ENCODE data around the gene PIP5K1B.

PIP5K1B gene

GRCh38 chr9:68852941-68853340 is 147.9 kb downstream of the PIP5K1B start:
- Histone ChIP-seq H3K27ac (ENCODE audit: low read depth, low read length) (no peak overlapping the region), H3K27me3 (ENCODE audit: insufficient read depth, low read length) (peaks cover 20% of the 10 kb centered on the region), H3K36me3 (ENCODE audit: insufficient read depth, low read length) (no peaks in the 10 kb centered on the region), H3K4me1 (ENCODE audit: control insufficient read depth, insufficient read depth, low read length, unreplicated experiment) (no peaks in the 10 kb centered on the region), H3K79me2 (ENCODE audit: control insufficient read depth, insufficient read depth, low read length, unreplicated experiment) (no peaks in the 10 kb centered on the region), H2AFZ (ENCODE audit: low read length, unreplicated experiment) (no peak overlapping the region), H3K4me3 (ENCODE audit: low read depth, low read length) (no peak overlapping the region)

- Histone ChIP-seq H2AFZ (ENCODE audit: low read length, unreplicated experiment) (no peak overlapping the region), H3K4me3 (ENCODE audit: low read depth, low read length) (no peak overlapping the region), H3K4me1 (ENCODE audit: control insufficient read depth, insufficient read depth, low read length, unreplicated experiment) (no peaks in the 10 kb centered on the region), H3K79me2 (ENCODE audit: control insufficient read depth, insufficient read depth, low read length, unreplicated experiment) (no peaks in the 10 kb centered on the region), H3K27ac (ENCODE audit: low read depth, low read length) (no peak overlapping the region), H3K27me3 (ENCODE audit: insufficient read depth, low read length) (peaks cover 57% of the 10 kb centered on the region), H3K36me3 (ENCODE audit: insufficient read depth, low read length) (no peaks in the 10 kb centered on the region)
Observed at GRCh38 chr9:68859347-68859746, 154.3 kb downstream of the PIP5K1B start.

GRCh38 chr9:68860419-68860818 is 155.4 kb downstream of the PIP5K1B start:
- Histone ChIP-seq H3K4me3 (ENCODE audit: low read depth, low read length) (no peak overlapping the region), H3K27ac (ENCODE audit: low read depth, low read length) (no peak overlapping the region), H3K4me1 (ENCODE audit: control insufficient read depth, insufficient read depth, low read length, unreplicated experiment) (no peaks in the 10 kb centered on the region), H3K36me3 (ENCODE audit: insufficient read depth, low read length) (no peaks in the 10 kb centered on the region), H3K79me2 (ENCODE audit: control insufficient read depth, insufficient read depth, low read length, unreplicated experiment) (no peaks in the 10 kb centered on the region), H3K27me3 (ENCODE audit: insufficient read depth, low read length) (peaks cover 50% of the 10 kb centered on the region), H2AFZ (ENCODE audit: low read length, unreplicated experiment) (no peak overlapping the region)

GRCh38 chr9:68861436-68861835 is 156.4 kb downstream of the PIP5K1B start:
- Histone ChIP-seq H3K4me1 (ENCODE audit: control insufficient read depth, insufficient read depth, low read length, unreplicated experiment) (no peaks in the 10 kb centered on the region), H3K4me3 (ENCODE audit: low read depth, low read length) (no peak overlapping the region), H2AFZ (ENCODE audit: low read length, unreplicated experiment) (no peak overlapping the region), H3K36me3 (ENCODE audit: insufficient read depth, low read length) (no peaks in the 10 kb centered on the region), H3K79me2 (ENCODE audit: control insufficient read depth, insufficient read depth, low read length, unreplicated experiment) (no peaks in the 10 kb centered on the region), H3K27ac (ENCODE audit: low read depth, low read length) (no peak overlapping the region), H3K27me3 (ENCODE audit: insufficient read depth, low read length) (peaks cover 44% of the 10 kb centered on the region)

- Histone ChIP-seq H3K27me3 (ENCODE audit: insufficient read depth, low read length) (peaks cover 50% of the 10 kb centered on the region), H3K4me3 (ENCODE audit: low read depth, low read length) (no peak overlapping the region), H3K79me2 (ENCODE audit: control insufficient read depth, insufficient read depth, low read length, unreplicated experiment) (no peaks in the 10 kb centered on the region), H3K4me1 (ENCODE audit: control insufficient read depth, insufficient read depth, low read length, unreplicated experiment) (no peaks in the 10 kb centered on the region), H3K27ac (ENCODE audit: low read depth, low read length) (no peak overlapping the region), H3K36me3 (ENCODE audit: insufficient read depth, low read length) (no peaks in the 10 kb centered on the region), H2AFZ (ENCODE audit: low read length, unreplicated experiment) (no peak overlapping the region)
Observed at GRCh38 chr9:68867066-68867465, 162.0 kb downstream of the PIP5K1B start.

- H3K36me3 ChIP-seq (ENCODE audit: insufficient read depth, low read length) = no peaks in the 10 kb centered on the region
- no peaks in the 10 kb centered on the region for H3K79me2 ChIP-seq (ENCODE audit: control insufficient read depth, insufficient read depth, low read length, unreplicated experiment)
- H3K4me1 ChIP-seq (ENCODE audit: control insufficient read depth, insufficient read depth, low read length, unreplicated experiment) = no peaks in the 10 kb centered on the region
- H3K27ac ChIP-seq (ENCODE audit: low read depth, low read length) = no peak overlapping the region
- H3K27me3 ChIP-seq (ENCODE audit: insufficient read depth, low read length) = peaks cover 60% of the 10 kb centered on the region
- no peak overlapping the region for H3K4me3 ChIP-seq (ENCODE audit: low read depth, low read length)
- H2AFZ ChIP-seq (ENCODE audit: low read length, unreplicated experiment) = no peak overlapping the region
Observed at GRCh38 chr9:68869022-68869421, 164.0 kb downstream of the PIP5K1B start.

GRCh38 chr9:68870086-68870485 is 165.0 kb downstream of the PIP5K1B start:
- peaks cover 60% of the 10 kb centered on the region for H3K27me3 ChIP-seq (ENCODE audit: insufficient read depth, low read length)
- no peaks in the 10 kb centered on the region for H3K36me3 ChIP-seq (ENCODE audit: insufficient read depth, low read length)
- no peak overlapping the region for H3K27ac ChIP-seq (ENCODE audit: low read depth, low read length)
- H3K4me3 ChIP-seq (ENCODE audit: low read depth, low read length) = no peak overlapping the region
- no peaks in the 10 kb centered on the region for H3K4me1 ChIP-seq (ENCODE audit: control insufficient read depth, insufficient read depth, low read length, unreplicated experiment)
- no peaks in the 10 kb centered on the region for H3K79me2 ChIP-seq (ENCODE audit: control insufficient read depth, insufficient read depth, low read length, unreplicated experiment)
- H2AFZ ChIP-seq (ENCODE audit: low read length, unreplicated experiment) = no peak overlapping the region

GRCh38 chr9:68871236-68871635 is 166.2 kb downstream of the PIP5K1B start:
- no peaks in the 10 kb centered on the region for H3K4me1 ChIP-seq (ENCODE audit: control insufficient read depth, insufficient read depth, low read length, unreplicated experiment)
- no peak overlapping the region for H2AFZ ChIP-seq (ENCODE audit: low read length, unreplicated experiment)
- no peaks in the 10 kb centered on the region for H3K79me2 ChIP-seq (ENCODE audit: control insufficient read depth, insufficient read depth, low read length, unreplicated experiment)
- H3K27me3 ChIP-seq (ENCODE audit: insufficient read depth, low read length) = peaks cover 63% of the 10 kb centered on the region
- H3K27ac ChIP-seq (ENCODE audit: low read depth, low read length) = no peak overlapping the region
- H3K4me3 ChIP-seq (ENCODE audit: low read depth, low read length) = no peak overlapping the region
- no peaks in the 10 kb centered on the region for H3K36me3 ChIP-seq (ENCODE audit: insufficient read depth, low read length)

GRCh38 chr9:68872026-68872501 is 167.0 kb downstream of the PIP5K1B start:
- H3K79me2 ChIP-seq (ENCODE audit: control insufficient read depth, insufficient read depth, low read length, unreplicated experiment) = no peaks in the 10 kb centered on the region
- H3K27me3 ChIP-seq (ENCODE audit: insufficient read depth, low read length) = peaks cover 66% of the 10 kb centered on the region
- no peak overlapping the region for H3K4me3 ChIP-seq (ENCODE audit: low read depth, low read length)
- no peaks in the 10 kb centered on the region for H3K4me1 ChIP-seq (ENCODE audit: control insufficient read depth, insufficient read depth, low read length, unreplicated experiment)
- H3K36me3 ChIP-seq (ENCODE audit: insufficient read depth, low read length) = no peaks in the 10 kb centered on the region
- H2AFZ ChIP-seq (ENCODE audit: low read length, unreplicated experiment) = no peak overlapping the region
- no peak overlapping the region for H3K27ac ChIP-seq (ENCODE audit: low read depth, low read length)

- H3K27ac ChIP-seq (ENCODE audit: low read depth, low read length) = no peak overlapping the region
- H3K36me3 ChIP-seq (ENCODE audit: insufficient read depth, low read length) = no peaks in the 10 kb centered on the region
- H3K4me1 ChIP-seq (ENCODE audit: control insufficient read depth, insufficient read depth, low read length, unreplicated experiment) = no peaks in the 10 kb centered on the region
- H3K27me3 ChIP-seq (ENCODE audit: insufficient read depth, low read length) = peaks cover 56% of the 10 kb centered on the region
- H3K4me3 ChIP-seq (ENCODE audit: low read depth, low read length) = no peak overlapping the region
- H3K79me2 ChIP-seq (ENCODE audit: control insufficient read depth, insufficient read depth, low read length, unreplicated experiment) = no peaks in the 10 kb centered on the region
- no peak overlapping the region for H2AFZ ChIP-seq (ENCODE audit: low read length, unreplicated experiment)
Observed at GRCh38 chr9:68873179-68873578, 168.1 kb downstream of the PIP5K1B start.

- no peak overlapping the region for H3K4me3 ChIP-seq (ENCODE audit: low read depth, low read length)
- H3K79me2 ChIP-seq (ENCODE audit: control insufficient read depth, insufficient read depth, low read length, unreplicated experiment) = no peaks in the 10 kb centered on the region
- H2AFZ ChIP-seq (ENCODE audit: low read length, unreplicated experiment) = no peak overlapping the region
- peaks cover 29% of the 10 kb centered on the region for H3K27me3 ChIP-seq (ENCODE audit: insufficient read depth, low read length)
- H3K4me1 ChIP-seq (ENCODE audit: control insufficient read depth, insufficient read depth, low read length, unreplicated experiment) = no peaks in the 10 kb centered on the region
- H3K36me3 ChIP-seq (ENCODE audit: insufficient read depth, low read length) = no peaks in the 10 kb centered on the region
- no peak overlapping the region for H3K27ac ChIP-seq (ENCODE audit: low read depth, low read length)
Observed at GRCh38 chr9:68876273-68876672, 171.2 kb downstream of the PIP5K1B start.

Measured in ACC112 (cell line).